ENCODE data around the gene ZNF560.
"Not testable (repeated sequence)": the region's sequence is repeated elsewhere in the genome, so short reads cannot be mapped to it uniquely, and the experiment has no call there.

Gene ZNF560

GRCh38 chr19:9498183-9498902 lies at the start of gene ZNF560:
ZNF560 (minus strand) TSS chr19:9498616; CDS start chr19:9475313, 23,303 bp downstream.
- no peak for FAIRE-seq

- FAIRE-seq = no peak
Observed at GRCh38 chr19:9547870-9548269, 49.5 kb upstream of the ZNF560 start.

GRCh38 chr19:9541281-9541680 lies 42.9 kb upstream of the ZNF560 start:
- FAIRE-seq = not testable (repeated sequence)

- FAIRE-seq = not testable (repeated sequence)
Observed at GRCh38 chr19:9539921-9540320, 41.5 kb upstream of the ZNF560 start.

- FAIRE-seq = not testable (repeated sequence)
Observed at GRCh38 chr19:9539201-9539600, 40.8 kb upstream of the ZNF560 start.

GRCh38 chr19:9538183-9539058 lies 40.0 kb upstream of the ZNF560 start, which contains the start of gene ZNF426:
ZNF426 (minus strand) TSS chr19:9538645; CDS start chr19:9536232, 2,413 bp downstream.
- FAIRE-seq = no peak

GRCh38 chr19:9535934-9536333 lies 37.5 kb upstream of the ZNF560 start:
- no peak for FAIRE-seq

GRCh38 chr19:9531933-9532332 lies 33.5 kb upstream of the ZNF560 start:
- no peak for FAIRE-seq

- no peak for FAIRE-seq
Observed at GRCh38 chr19:9528757-9529336, 30.4 kb upstream of the ZNF560 start.

GRCh38 chr19:9523885-9524474 lies 25.6 kb upstream of the ZNF560 start:
- FAIRE-seq = no peak

GRCh38 chr19:9507285-9507684 lies 8.9 kb upstream of the ZNF560 start:
- no peak for FAIRE-seq

- FAIRE-seq = no peak
Observed at GRCh38 chr19:9500796-9501195, 2.4 kb upstream of the ZNF560 start.

- no peak for FAIRE-seq
Observed at GRCh38 chr19:9494096-9494495, 4.3 kb downstream of the ZNF560 start.

- FAIRE-seq = no peak
Observed at GRCh38 chr19:9487016-9487415, 11.4 kb downstream of the ZNF560 start.

GRCh38 chr19:9485140-9485539 lies 13.3 kb downstream of the ZNF560 start:
- no peak for FAIRE-seq

- FAIRE-seq = no peak
Observed at GRCh38 chr19:9474975-9475374, 23.4 kb downstream of the ZNF560 start.

- no peak for FAIRE-seq
Observed at GRCh38 chr19:9467161-9467560, 31.3 kb downstream of the ZNF560 start.

- FAIRE-seq = no peak
Observed at GRCh38 chr19:9461938-9462337, 36.5 kb downstream of the ZNF560 start.

GRCh38 chr19:9456018-9456689 lies 42.3 kb downstream of the ZNF560 start:
- FAIRE-seq = no peak

- no peak for FAIRE-seq
Observed at GRCh38 chr19:9453953-9454352, 44.5 kb downstream of the ZNF560 start.

- no peak for FAIRE-seq
Observed at GRCh38 chr19:9445037-9445436, 53.4 kb downstream of the ZNF560 start.

- no peak for FAIRE-seq
Observed at GRCh38 chr19:9436358-9436757, 62.1 kb downstream of the ZNF560 start.

All from A204.1 (cell line).